H9 (cell line): ENCODE data around the gene SOX8. TPM values are rescaled to one million over a fixed set of nuclear protein-coding genes. Genes with fewer than 3 reads are reported as not detected.

ENCODE experiments used
- DNase-seq: peaks from one replicate; pipeline ENCODE4 v3.0.0-alpha.2; 2017
- H2AFZ ChIP-seq: one replicate; pipeline ENCODE4 v1.6.1; 2013; ENCODE audit warnings: mild to moderate bottlenecking, low read length, control low read depth, moderate library complexity
- H2AK5ac ChIP-seq: 2 replicates; pipeline ENCODE4 v1.6.1; 2013; ENCODE audit warnings: low read length, control low read depth, mixed read lengths; ENCODE audit not compliant: insufficient read length
- H2BK120ac ChIP-seq: one replicate; pipeline ENCODE4 v1.6.1; 2013; ENCODE audit warnings: low read depth, mild to moderate bottlenecking, low read length, control low read depth, inconsistent platforms; ENCODE audit not compliant: poor library complexity, severe bottlenecking
- H2BK12ac ChIP-seq: 2 replicates; pipeline ENCODE4 v1.6.1; 2013; ENCODE audit warnings: low read length, control low read depth, mixed read lengths, low read depth; ENCODE audit not compliant: insufficient read length
- H2BK15ac ChIP-seq: 2 replicates; pipeline ENCODE4 v1.6.1; 2013; ENCODE audit warnings: low read depth, low read length, control low read depth
- H2BK20ac ChIP-seq: one replicate; pipeline ENCODE4 v1.6.1; 2013; ENCODE audit warnings: low read depth, mild to moderate bottlenecking, low read length, control low read depth, inconsistent platforms; ENCODE audit not compliant: poor library complexity, severe bottlenecking
- H2BK5ac ChIP-seq: 2 replicates; pipeline ENCODE4 v1.6.1; 2013; ENCODE audit warnings: low read length, control low read depth, mixed read lengths; ENCODE audit not compliant: insufficient read length
- H3K14ac ChIP-seq: 2 replicates; pipeline ENCODE4 v1.6.1; 2013; ENCODE audit warnings: low read length, control low read depth; ENCODE audit not compliant: insufficient read depth
- H3K18ac ChIP-seq: 2 replicates; pipeline ENCODE4 v1.6.1; 2013; ENCODE audit warnings: low read depth, mild to moderate bottlenecking, mixed read lengths, low read length, control low read depth; ENCODE audit not compliant: insufficient read length
- H3K23ac ChIP-seq: 2 replicates; pipeline ENCODE4 v1.6.1; 2013; ENCODE audit warnings: low read length, control low read depth, mixed read lengths, low read depth; ENCODE audit not compliant: insufficient read length
- H3K23me2 ChIP-seq: 2 replicates; pipeline ENCODE4 v1.6.1; 2013; ENCODE audit warnings: low read depth, mild to moderate bottlenecking, mixed read lengths, low read length, control low read depth; ENCODE audit not compliant: insufficient read length, poor library complexity, severe bottlenecking
- H3K27ac ChIP-seq: 2 replicates; pipeline ENCODE4 v1.5.1; 2013; ENCODE audit warnings: low read length, control low read depth, mixed read lengths, low read depth; ENCODE audit not compliant: insufficient read length
- H3K27me3 ChIP-seq: 2 replicates; pipeline ENCODE4 v1.6.1; 2013; ENCODE audit warnings: low read length, control low read depth, inconsistent platforms; ENCODE audit not compliant: insufficient read depth
- H3K4ac ChIP-seq: 2 replicates; pipeline ENCODE4 v1.6.1; 2013; ENCODE audit warnings: low read depth, mild to moderate bottlenecking, control low read depth, inconsistent platforms, low read length, moderate library complexity
- H3K4me1 ChIP-seq: 2 replicates; pipeline ENCODE4 v1.6.1; 2013; ENCODE audit warnings: low read length, control low read depth, inconsistent platforms; ENCODE audit not compliant: insufficient read depth
- H3K4me2 ChIP-seq: 2 replicates; pipeline ENCODE4 v1.6.1; 2013; ENCODE audit warnings: low read length, control low read depth, mixed read lengths; ENCODE audit not compliant: insufficient read length, insufficient read depth
- H3K56ac ChIP-seq: 2 replicates; pipeline ENCODE4 v1.6.1; 2013; ENCODE audit warnings: low read depth, mild to moderate bottlenecking, mixed read lengths, low read length, control low read depth; ENCODE audit not compliant: insufficient read length
- H3K79me1 ChIP-seq: 2 replicates; pipeline ENCODE4 v1.6.1; 2013; ENCODE audit warnings: low read depth, mild to moderate bottlenecking, moderate library complexity, low read length, control low read depth, inconsistent platforms; ENCODE audit not compliant: insufficient read depth, poor library complexity, severe bottlenecking
- H3K79me2 ChIP-seq: 2 replicates; pipeline ENCODE4 v1.6.1; 2013; ENCODE audit warnings: low read length, control low read depth, inconsistent platforms; ENCODE audit not compliant: insufficient read depth
- H3K9ac ChIP-seq: 2 replicates; pipeline ENCODE4 v1.6.1; 2013; ENCODE audit warnings: low read length, control low read depth, mixed read lengths; ENCODE audit not compliant: insufficient read length; ENCODE audit errors: extremely low read depth
- H3K9me3 ChIP-seq: one replicate; pipeline ENCODE4 v1.6.1; 2013; ENCODE audit warnings: low read depth, low read length, inconsistent platforms; ENCODE audit not compliant: control insufficient read depth
- H3T11ph ChIP-seq: one replicate; pipeline ENCODE4 v1.6.1; 2013; ENCODE audit warnings: mild to moderate bottlenecking, low read length, control low read depth, inconsistent platforms
- H4K20me1 ChIP-seq: one replicate; pipeline ENCODE4 v1.6.1; 2013; ENCODE audit not compliant: control insufficient read depth, insufficient read length, insufficient read depth
- H4K5ac ChIP-seq: 2 replicates; pipeline ENCODE4 v1.6.1; 2013; ENCODE audit warnings: low read depth, mild to moderate bottlenecking, mixed read lengths, low read length, control low read depth; ENCODE audit not compliant: insufficient read length
- H4K8ac ChIP-seq: replicated peaks from 2 replicates; pipeline ENCODE4 v1.6.1; 2013; ENCODE audit warnings: low read length, control low read depth, mixed read lengths, low read depth; ENCODE audit not compliant: insufficient read length
- H4K91ac ChIP-seq: 2 replicates; pipeline ENCODE4 v1.6.1; 2013; ENCODE audit warnings: low read depth, mild to moderate bottlenecking, moderate library complexity, mixed read lengths, low read length, control low read depth; ENCODE audit not compliant: insufficient read length
- H3K27ac Mint-ChIP-seq, 3 experiments: 2 replicates in 2 of 3; 3 replicates in 1 of 3; pipeline ENCODE4 v1.8.0; 2020 to 2021; ENCODE audit warnings: mixed read lengths in 3 of 3, mild to moderate bottlenecking in 1 of 3, moderate library complexity in 1 of 3
- H3K27me3 Mint-ChIP-seq: 2 replicates; pipeline ENCODE4 v1.8.0; 2021; ENCODE audit warnings: low read depth, mild to moderate bottlenecking, moderate library complexity, mixed read lengths
- H3K36me3 Mint-ChIP-seq, 3 experiments: 2 replicates in 2 of 3; 3 replicates in 1 of 3; pipeline ENCODE4 v1.8.0; 2020 to 2021; ENCODE audit warnings: low read depth in 3 of 3, mixed read lengths in 3 of 3; ENCODE audit not compliant: insufficient read depth in 1 of 3
- H3K4me1 Mint-ChIP-seq, 2 experiments: 2 replicates each; pipeline ENCODE4 v1.8.0; 2020; ENCODE audit warnings: mixed read lengths in 2 of 2
- H3K4me3 Mint-ChIP-seq, 2 experiments: 2 replicates in 1 of 2; 3 replicates in 1 of 2; pipeline ENCODE4 v1.8.0; 2020 to 2021; ENCODE audit warnings: mild to moderate bottlenecking in 2 of 2, mixed read lengths in 2 of 2, moderate library complexity in 1 of 2
- H3K9me3 Mint-ChIP-seq, 2 experiments: 2 replicates in 1 of 2; 3 replicates in 1 of 2; pipeline ENCODE4 v1.8.0; 2020; ENCODE audit warnings: mild to moderate bottlenecking in 2 of 2, mixed read lengths in 2 of 2, moderate library complexity in 1 of 2
- WGBS: extraction: QIAGEN DNeasy Blood & Tissue Kit; methylation state at CpG from one replicate; pipeline ENCODE4 v1.1.7; 2013; ENCODE audit warnings: missing lambda C conversion rate, low lambda C conversion rate, mixed read lengths; ENCODE audit not compliant: insufficient read length; ENCODE audit errors: extremely low coverage; 5-methylcytosine and 5-hydroxymethylcytosine counted together
- total RNA-seq: library from RNA; stranded (reverse); gene quantifications from 2 replicates; pipeline ENCODE4 v1.2.1, GENCODE V29; 2021
- TF ChIP-seq, protein P1 (sequence below): fragments of 200-600 bp; sonication (generic); conservative IDR thresholded peaks from 3 replicates; pipeline ENCODE4 v1.8.0; 2021; ENCODE audit warnings: antibody characterized with exemption, mild to moderate bottlenecking

SOX8 gene
- total RNA-seq, 1 experiment from 2014 or later = 8.9 TPM

DNA sequence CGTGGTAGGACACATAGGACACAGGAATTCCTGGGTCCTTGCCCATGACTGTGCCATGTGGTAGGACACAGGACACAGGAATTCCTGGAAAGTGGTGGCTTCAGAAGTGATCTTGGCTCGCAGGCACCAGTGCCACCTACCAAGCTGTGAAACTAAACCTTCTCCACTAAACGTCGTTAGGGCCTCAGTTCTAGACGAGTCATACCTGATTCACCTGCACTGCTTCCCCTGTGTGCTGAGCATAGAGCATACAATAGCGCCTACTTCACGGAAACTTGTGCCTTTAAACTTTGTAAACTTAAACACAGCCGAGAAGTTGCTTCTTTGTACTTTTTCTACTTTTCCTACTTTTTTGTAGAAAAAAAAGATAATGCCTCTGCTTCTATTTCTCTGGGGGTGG, 4.8 kb downstream of the SOX8 start:
- peaks cover 9% of the 10 kb centered on the region; the same call in 1 of the 2 replicates for H3K27me3 ChIP-seq
- peaks cover 16% of the 10 kb centered on the region for H3K27me3 Mint-ChIP-seq
- no peak overlapping the region for H2AK5ac ChIP-seq
- no CpG with 5 or more reads among the region's 8 CpGs for WGBS
- H3K79me1 ChIP-seq = no peaks in the 10 kb centered on the region
- TF ChIP-seq, protein P1, sequence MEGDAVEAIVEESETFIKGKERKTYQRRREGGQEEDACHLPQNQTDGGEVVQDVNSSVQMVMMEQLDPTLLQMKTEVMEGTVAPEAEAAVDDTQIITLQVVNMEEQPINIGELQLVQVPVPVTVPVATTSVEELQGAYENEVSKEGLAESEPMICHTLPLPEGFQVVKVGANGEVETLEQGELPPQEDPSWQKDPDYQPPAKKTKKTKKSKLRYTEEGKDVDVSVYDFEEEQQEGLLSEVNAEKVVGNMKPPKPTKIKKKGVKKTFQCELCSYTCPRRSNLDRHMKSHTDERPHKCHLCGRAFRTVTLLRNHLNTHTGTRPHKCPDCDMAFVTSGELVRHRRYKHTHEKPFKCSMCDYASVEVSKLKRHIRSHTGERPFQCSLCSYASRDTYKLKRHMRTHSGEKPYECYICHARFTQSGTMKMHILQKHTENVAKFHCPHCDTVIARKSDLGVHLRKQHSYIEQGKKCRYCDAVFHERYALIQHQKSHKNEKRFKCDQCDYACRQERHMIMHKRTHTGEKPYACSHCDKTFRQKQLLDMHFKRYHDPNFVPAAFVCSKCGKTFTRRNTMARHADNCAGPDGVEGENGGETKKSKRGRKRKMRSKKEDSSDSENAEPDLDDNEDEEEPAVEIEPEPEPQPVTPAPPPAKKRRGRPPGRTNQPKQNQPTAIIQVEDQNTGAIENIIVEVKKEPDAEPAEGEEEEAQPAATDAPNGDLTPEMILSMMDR = no peak
- no peaks in the 10 kb centered on the region for H3K9me3 ChIP-seq
- H4K91ac ChIP-seq = no peak overlapping the region
- no peak overlapping the region for H4K8ac ChIP-seq
- H3K36me3 Mint-ChIP-seq = peaks cover 0 to 2% (median 0%) of the 10 kb centered on the region in 3 experiments; a peak in 2 of 7 replicates
- no peak overlapping the region for H3K14ac ChIP-seq
- no peak overlapping the region for H3K27ac ChIP-seq
- H4K20me1 ChIP-seq = no peaks in the 10 kb centered on the region
- no peak overlapping the region for H2BK20ac ChIP-seq
- no peak overlapping the region for H2BK5ac ChIP-seq
- DNase-seq = no peak
- no peak overlapping the region for H3K18ac ChIP-seq
- no peak overlapping the region for H3K9ac ChIP-seq
- no peak overlapping the region for H3K4ac ChIP-seq
- H3K4me2 ChIP-seq = no peak overlapping the region
- no peak overlapping the region for H2BK15ac ChIP-seq
- no peak overlapping the region for H2BK120ac ChIP-seq
- peaks cover 10% of the 10 kb centered on the region for H3K23me2 ChIP-seq
- H3T11ph ChIP-seq = no peak overlapping the region
- peaks cover 3 to 8% of the 10 kb centered on the region in 2 experiments; a peak in 2 of 4 replicates for H3K4me1 Mint-ChIP-seq
- no peaks in the 10 kb centered on the region for H3K79me2 ChIP-seq
- no peak overlapping the region for H3K56ac ChIP-seq
- no peak overlapping the region for H3K23ac ChIP-seq
- H3K27ac Mint-ChIP-seq = no peak overlapping the region
- no peak overlapping the region; a peak in 1 of 5 replicates for H3K4me3 Mint-ChIP-seq
- no peak overlapping the region for H2BK12ac ChIP-seq
- no peak overlapping the region for H2AFZ ChIP-seq
- no peaks in the 10 kb centered on the region for H3K4me1 ChIP-seq
- H3K9me3 Mint-ChIP-seq = no peaks in the 10 kb centered on the region
- no peak overlapping the region for H4K5ac ChIP-seq
